HG02938 (cell line): ENCODE measurements around the gene B4GALNT4.
"Not testable (repeated sequence)": the region's sequence is repeated elsewhere in the genome, so short reads cannot be mapped to it uniquely, and the experiment has no call there.

Source experiments
- ATAC-seq: cut with Tn5 transposase; IDR thresholded peaks from one replicate; pipeline ENCODE4 v1.9.1; 2021; ENCODE audit warnings: mild to moderate bottlenecking, moderate library complexity; ENCODE audit not compliant: unreplicated experiment

B4GALNT4 gene

GRCh38 chr11:334264-334994, 34.9 kb upstream of the B4GALNT4 start:
- ATAC-seq, result no peak

- ATAC-seq, result no peak
These were observed 33.3 kb upstream of the B4GALNT4 start for GRCh38 chr11:335779-336658.

- no peak for ATAC-seq
These were observed 32.6 kb upstream of the B4GALNT4 start for GRCh38 chr11:336659-337198.

- ATAC-seq, result no peak
These were observed 31.6 kb upstream of the B4GALNT4 start for GRCh38 chr11:337711-338110.

- ATAC-seq, result no peak
These were observed 29.3 kb upstream of the B4GALNT4 start for GRCh38 chr11:339963-340362.

- ATAC-seq, result no peak
These were observed 28.5 kb upstream of the B4GALNT4 start for GRCh38 chr11:340539-341512.

GRCh38 chr11:342328-342727, 27.0 kb upstream of the B4GALNT4 start:
- ATAC-seq, result no peak

- ATAC-seq, result no peak
These were observed 24.3 kb upstream of the B4GALNT4 start for GRCh38 chr11:344836-345578.

GRCh38 chr11:346529-346928, 22.8 kb upstream of the B4GALNT4 start:
- ATAC-seq, result no peak

GRCh38 chr11:349270-349954, 19.9 kb upstream of the B4GALNT4 start:
- not testable (repeated sequence) for ATAC-seq

- peak; percentile 11 for ATAC-seq
These were observed 19.1 kb upstream of the B4GALNT4 start for GRCh38 chr11:350033-350722.

GRCh38 chr11:350723-351255, 18.5 kb upstream of the B4GALNT4 start:
- ATAC-seq, result peak; percentile 56

GRCh38 chr11:351411-351810, 17.9 kb upstream of the B4GALNT4 start:
- ATAC-seq, result no peak

GRCh38 chr11:352456-353031, 16.8 kb upstream of the B4GALNT4 start:
- ATAC-seq, result no peak

- no peak for ATAC-seq
These were observed 16.0 kb upstream of the B4GALNT4 start for GRCh38 chr11:353179-353873.

- ATAC-seq, result no peak
These were observed 13.5 kb upstream of the B4GALNT4 start for GRCh38 chr11:355581-356458.

GRCh38 chr11:356610-357009, 12.7 kb upstream of the B4GALNT4 start:
- ATAC-seq, result no peak
